Measurements from ENCODE around the gene WTAP. TPM values are rescaled to one million over a fixed set of nuclear protein-coding genes. Genes with fewer than 3 reads are reported as not detected.
A peak's percentile ranks its signal among the peaks of the same experiment; 100 is the strongest.
"Not testable (repeated sequence)": the region's sequence is repeated elsewhere in the genome, so short reads cannot be mapped to it uniquely, and the experiment has no call there.

WTAP gene
- total RNA-seq, 1 donor from 2014 or later: 108 TPM

DNA sequence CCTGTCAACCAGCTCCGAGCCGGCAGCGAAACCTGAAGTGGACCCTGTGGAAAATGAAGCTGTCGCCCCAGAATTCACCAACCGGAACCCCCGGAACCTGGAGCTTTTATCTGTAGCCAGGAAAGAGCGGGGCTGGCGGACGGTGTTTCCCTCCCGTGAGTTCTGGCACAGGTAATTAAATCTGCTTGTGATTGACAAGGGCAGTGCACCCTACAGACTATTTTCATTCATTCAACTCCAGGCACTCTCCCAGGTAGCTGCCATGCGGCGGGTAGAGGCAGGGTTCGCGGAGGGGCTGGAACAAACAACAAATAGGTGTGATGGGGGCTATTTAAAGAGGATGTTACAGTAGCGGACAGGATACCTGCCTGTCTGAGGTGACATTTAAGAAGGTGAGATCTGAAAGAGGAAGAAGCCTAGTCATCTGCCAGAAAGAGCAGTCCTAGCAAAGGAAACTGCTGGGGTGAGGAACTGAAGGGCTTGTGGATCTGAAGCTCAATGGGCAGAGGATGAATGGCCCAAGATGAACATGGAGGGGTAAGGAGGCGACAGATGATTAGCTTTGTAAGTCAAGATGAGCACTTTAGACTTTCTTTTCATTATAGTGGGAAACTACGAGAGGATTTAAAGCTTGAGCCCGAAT, 63.8 kb downstream of the WTAP start:
- TF ChIP-seq CTCF (conservative IDR thresholded peaks at IDR 0.05): no peak
- Mint-ChIP-seq H3K27me3 (no peaks in the 10 kb centered on the region), H3K9me3 (no peaks in the 10 kb centered on the region), H3K4me3 (peak overlapping the region; percentile 100), H3K36me3 (peaks cover 19% of the 10 kb centered on the region), H3K27ac (peak overlapping the region; percentile 100), H3K4me1 (ENCODE audit: unreplicated experiment) (peaks cover 26% of the 10 kb centered on the region)
- no peak for DNase-seq (ENCODE audit: extremely low spot score, unreplicated experiment)

DNA sequence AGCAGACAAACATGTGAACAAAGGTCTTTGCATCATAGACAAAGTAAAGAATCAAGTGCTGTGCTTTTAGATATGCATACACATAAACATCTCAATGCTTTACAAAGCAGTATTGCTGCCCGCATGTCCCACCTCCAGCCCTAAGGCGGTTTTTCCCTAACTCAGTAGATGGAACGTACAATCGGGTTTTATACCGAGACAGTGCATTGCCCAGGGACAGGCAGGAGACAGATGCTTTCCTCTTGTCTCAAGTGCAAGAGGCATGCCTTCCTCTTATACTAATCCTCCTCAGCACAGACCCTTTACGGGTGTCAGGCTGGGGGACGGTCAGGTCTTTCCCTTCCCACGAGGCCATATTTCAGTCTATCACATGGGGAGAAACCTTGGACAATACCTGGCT, 67.7 kb downstream of the WTAP start:
- not testable (repeated sequence) for H3K9me3 Mint-ChIP-seq; DNase-seq (ENCODE audit: extremely low spot score, unreplicated experiment); H3K27me3 Mint-ChIP-seq; H3K4me3 Mint-ChIP-seq
- Mint-ChIP-seq H3K27ac (peak overlapping the region; percentile 42), H3K36me3 (peaks cover 25% of the 10 kb centered on the region), H3K4me1 (ENCODE audit: unreplicated experiment) (peaks cover 12% of the 10 kb centered on the region)

GRCh38 chr6:159797554-159797953, 70.2 kb downstream of the WTAP start:
- Mint-ChIP-seq H3K4me3 (no peak overlapping the region), H3K27me3 (no peaks in the 10 kb centered on the region), H3K36me3 (peaks cover 16% of the 10 kb centered on the region), H3K9me3 (no peaks in the 10 kb centered on the region), H3K4me1 (ENCODE audit: unreplicated experiment) (no peaks in the 10 kb centered on the region), H3K27ac (no peak overlapping the region)
- no peak for TF ChIP-seq CTCF (conservative IDR thresholded peaks at IDR 0.05)
- DNase-seq (ENCODE audit: extremely low spot score, unreplicated experiment): no peak

- peaks cover 16% of the 10 kb centered on the region for H3K36me3 Mint-ChIP-seq
- no peaks in the 10 kb centered on the region for H3K4me1 Mint-ChIP-seq (ENCODE audit: unreplicated experiment)
- no peak within 1 kb of the TSS for H3K27ac Mint-ChIP-seq
- no peaks in the 10 kb centered on the region for H3K27me3 Mint-ChIP-seq
- TF ChIP-seq CTCF (conservative IDR thresholded peaks at IDR 0.05): no peak
- no peak within 1 kb of the TSS for H3K4me3 Mint-ChIP-seq
- no peak for DNase-seq (ENCODE audit: extremely low spot score, unreplicated experiment)
- H3K9me3 Mint-ChIP-seq: no peaks in the 10 kb centered on the region
These were observed 73.0 kb downstream of the WTAP start, which contains the start of gene PNLDC1 for GRCh38 chr6:159800141-159800865. Gene PNLDC1, plus strand, starts transcription at chr6:159800276. Its CDS starts 32 bp downstream, at chr6:159800308.

DNA sequence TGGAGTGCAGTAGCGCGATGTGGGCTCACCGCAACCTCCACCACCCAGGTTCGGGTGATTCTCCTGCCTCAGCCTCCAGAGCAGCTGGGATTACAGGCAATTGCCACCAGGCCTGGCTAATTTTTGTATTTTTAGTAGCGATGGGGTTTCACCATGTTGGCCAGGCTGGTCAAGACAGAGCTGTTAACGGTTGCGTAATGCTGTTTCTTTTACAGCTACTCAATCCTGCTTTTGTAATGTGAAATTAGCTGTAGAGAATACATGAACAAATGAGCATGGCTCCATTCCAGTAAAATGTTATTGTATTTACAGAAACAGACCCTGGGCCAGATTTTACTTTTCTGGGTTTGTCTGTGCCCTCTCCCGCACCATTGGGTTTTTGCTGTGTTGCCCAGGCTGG, 74.6 kb downstream of the WTAP start:
- Mint-ChIP-seq H3K4me1 (ENCODE audit: unreplicated experiment) (no peaks in the 10 kb centered on the region), H3K4me3 (no peak overlapping the region), H3K27ac (no peak overlapping the region), H3K27me3 (no peaks in the 10 kb centered on the region), H3K9me3 (no peaks in the 10 kb centered on the region), H3K36me3 (peaks cover 15% of the 10 kb centered on the region)
- TF ChIP-seq CTCF (conservative IDR thresholded peaks at IDR 0.05): no peak
- DNase-seq (ENCODE audit: extremely low spot score, unreplicated experiment): no peak

- Mint-ChIP-seq H3K4me3 (no peak overlapping the region), H3K36me3 (no peaks in the 10 kb centered on the region), H3K4me1 (ENCODE audit: unreplicated experiment) (no peaks in the 10 kb centered on the region), H3K27ac (no peak overlapping the region), H3K9me3 (no peaks in the 10 kb centered on the region), H3K27me3 (no peaks in the 10 kb centered on the region)
- no peak for TF ChIP-seq CTCF (conservative IDR thresholded peaks at IDR 0.05)
- no peak for DNase-seq (ENCODE audit: extremely low spot score, unreplicated experiment)
These were observed 77.2 kb downstream of the WTAP start for GRCh38 chr6:159804504-159804903.
